ENCODE results near the gene SNU13.
"Not testable (repeated sequence)": the region's sequence is repeated elsewhere in the genome, so short reads cannot be mapped to it uniquely, and the experiment has no call there.

SNU13 gene

DNA sequence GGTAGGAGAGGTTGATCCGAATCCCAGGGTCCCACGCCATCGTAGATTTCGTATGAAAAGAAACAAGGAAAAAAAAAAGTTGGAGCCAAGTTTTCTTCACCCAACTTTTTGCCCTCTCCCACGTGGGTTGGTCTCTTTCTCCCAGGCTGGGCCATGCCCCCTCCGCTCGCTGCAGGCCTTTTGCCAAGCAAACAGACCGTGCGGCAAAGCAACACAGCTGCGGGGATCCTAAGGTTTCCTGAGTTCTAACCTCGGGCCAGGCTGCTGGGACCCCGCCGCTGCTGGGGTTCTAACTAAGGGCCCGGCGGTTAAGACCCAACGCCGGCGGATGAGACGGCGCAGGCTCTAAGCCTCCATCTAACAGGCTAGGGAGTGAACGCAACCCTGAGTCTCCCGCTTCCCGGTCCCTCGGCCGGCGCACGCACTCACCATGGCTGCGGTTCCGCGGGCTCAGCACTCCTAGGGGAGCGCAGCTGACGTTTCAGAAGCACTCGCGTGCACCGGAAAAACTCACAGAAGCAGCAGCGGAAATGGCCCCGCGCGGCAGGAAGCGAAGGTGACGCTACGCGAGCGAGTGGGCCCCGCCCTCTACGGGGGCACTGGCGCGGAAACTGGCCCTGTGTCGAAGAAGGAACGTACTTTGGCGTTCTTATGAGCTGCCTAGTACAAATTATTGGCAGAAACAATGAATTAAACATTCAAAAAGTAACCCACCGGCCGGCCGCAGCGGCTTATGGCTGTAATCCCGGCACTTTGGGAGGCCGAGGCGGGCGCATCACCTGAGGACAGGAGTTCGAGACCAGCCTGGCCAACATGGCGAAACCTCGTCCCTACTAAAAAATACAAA lies at the start of gene SNU13:
TSS of gene SNU13 (minus strand) at position 503 of the 847 bp plus-strand sequence. CDS start at position 432, 71 bp downstream.
- TF ChIP-seq, protein P1, sequence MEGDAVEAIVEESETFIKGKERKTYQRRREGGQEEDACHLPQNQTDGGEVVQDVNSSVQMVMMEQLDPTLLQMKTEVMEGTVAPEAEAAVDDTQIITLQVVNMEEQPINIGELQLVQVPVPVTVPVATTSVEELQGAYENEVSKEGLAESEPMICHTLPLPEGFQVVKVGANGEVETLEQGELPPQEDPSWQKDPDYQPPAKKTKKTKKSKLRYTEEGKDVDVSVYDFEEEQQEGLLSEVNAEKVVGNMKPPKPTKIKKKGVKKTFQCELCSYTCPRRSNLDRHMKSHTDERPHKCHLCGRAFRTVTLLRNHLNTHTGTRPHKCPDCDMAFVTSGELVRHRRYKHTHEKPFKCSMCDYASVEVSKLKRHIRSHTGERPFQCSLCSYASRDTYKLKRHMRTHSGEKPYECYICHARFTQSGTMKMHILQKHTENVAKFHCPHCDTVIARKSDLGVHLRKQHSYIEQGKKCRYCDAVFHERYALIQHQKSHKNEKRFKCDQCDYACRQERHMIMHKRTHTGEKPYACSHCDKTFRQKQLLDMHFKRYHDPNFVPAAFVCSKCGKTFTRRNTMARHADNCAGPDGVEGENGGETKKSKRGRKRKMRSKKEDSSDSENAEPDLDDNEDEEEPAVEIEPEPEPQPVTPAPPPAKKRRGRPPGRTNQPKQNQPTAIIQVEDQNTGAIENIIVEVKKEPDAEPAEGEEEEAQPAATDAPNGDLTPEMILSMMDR (IDR thresholded peaks at IDR 0.05; ENCODE audit: borderline replicate concordance, insufficient read depth, low read depth, low read length): no peak
- peak within 1 kb of the TSS; percentile 93 for H3K4me3 ChIP-seq (ENCODE audit: low read depth, low read length)

DNA sequence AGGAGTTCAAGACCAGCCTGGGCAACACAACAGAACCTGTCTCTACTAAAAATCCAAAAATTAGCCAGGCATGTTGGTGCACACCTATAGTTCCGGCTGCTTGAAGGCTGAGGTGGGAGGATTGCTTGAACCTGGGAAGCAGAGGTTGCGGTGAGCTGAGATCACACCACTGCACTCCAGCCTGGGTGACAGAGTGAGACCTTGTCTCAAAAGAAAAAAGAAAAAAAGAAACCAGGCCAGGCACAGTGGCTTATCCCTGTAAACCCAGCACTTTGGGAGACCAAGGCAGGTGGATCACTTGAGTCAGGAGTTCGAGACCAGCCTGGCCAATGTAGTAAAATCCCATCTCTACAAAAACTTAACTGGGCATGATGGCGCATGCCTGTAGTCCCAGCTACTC lies 44.6 kb upstream of the SNU13 start:
- H3K4me3 ChIP-seq (ENCODE audit: low read depth, low read length): not testable (repeated sequence)

DNA sequence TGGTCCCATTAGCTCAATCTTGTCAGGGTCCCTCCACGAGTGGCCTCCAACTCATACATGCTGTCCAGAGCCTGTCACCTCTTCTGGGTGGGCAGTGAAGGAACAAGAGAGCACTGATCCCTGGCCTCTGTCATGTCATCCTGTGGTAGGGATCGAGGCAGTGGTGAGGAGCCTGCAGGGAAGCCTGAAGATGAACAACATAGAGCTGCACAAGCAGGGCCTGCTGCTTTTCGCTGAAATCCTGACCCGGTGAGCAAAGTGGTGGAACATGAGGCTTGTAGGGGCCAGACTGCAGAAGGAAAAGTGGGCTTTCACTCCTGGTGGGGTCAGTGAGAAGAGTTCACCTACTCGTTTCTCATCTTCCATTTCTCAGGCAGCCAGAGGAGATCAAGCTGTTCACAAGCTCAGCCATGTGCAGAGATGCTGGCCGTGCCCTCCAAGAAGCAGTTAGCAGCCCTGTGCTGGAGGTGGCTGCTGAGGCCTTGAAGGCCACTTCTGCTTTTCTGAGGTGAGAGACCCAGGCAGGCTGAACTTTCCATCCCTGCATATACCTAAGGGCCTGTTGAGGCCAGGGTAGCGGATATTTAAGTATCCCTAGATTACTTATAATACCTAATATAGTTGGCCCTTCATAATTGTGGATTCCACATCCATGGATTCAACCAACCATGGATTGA lies 43.6 kb upstream of the SNU13 start:
- TF ChIP-seq, protein P1 (IDR thresholded peaks at IDR 0.05; ENCODE audit: borderline replicate concordance, insufficient read depth, low read depth, low read length): no peak
- H3K4me3 ChIP-seq (ENCODE audit: low read depth, low read length): no peak overlapping the region

DNA sequence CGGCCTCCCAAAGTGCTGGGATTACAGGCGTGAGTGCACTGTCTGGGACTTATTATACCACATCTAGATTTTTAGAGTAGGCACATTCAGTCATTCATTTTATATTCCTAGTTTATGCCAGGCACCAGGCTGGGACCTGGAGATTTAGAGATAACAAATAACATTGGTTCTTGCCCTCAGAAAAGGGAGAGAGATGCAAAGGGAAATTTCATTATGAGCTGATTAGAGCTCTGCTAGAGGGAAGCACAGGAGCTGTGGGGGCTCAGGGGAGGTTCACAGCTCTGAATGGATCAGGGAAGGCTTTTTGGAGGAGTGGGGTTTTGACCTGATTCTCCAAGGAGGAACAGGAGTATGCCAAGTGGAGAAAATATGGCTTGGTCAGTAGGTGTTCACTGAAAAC lies 42.9 kb upstream of the SNU13 start:
- TF ChIP-seq, protein P1 (IDR thresholded peaks at IDR 0.05; ENCODE audit: borderline replicate concordance, insufficient read depth, low read depth, low read length): no peak
- no peak overlapping the region for H3K4me3 ChIP-seq (ENCODE audit: low read depth, low read length)

DNA sequence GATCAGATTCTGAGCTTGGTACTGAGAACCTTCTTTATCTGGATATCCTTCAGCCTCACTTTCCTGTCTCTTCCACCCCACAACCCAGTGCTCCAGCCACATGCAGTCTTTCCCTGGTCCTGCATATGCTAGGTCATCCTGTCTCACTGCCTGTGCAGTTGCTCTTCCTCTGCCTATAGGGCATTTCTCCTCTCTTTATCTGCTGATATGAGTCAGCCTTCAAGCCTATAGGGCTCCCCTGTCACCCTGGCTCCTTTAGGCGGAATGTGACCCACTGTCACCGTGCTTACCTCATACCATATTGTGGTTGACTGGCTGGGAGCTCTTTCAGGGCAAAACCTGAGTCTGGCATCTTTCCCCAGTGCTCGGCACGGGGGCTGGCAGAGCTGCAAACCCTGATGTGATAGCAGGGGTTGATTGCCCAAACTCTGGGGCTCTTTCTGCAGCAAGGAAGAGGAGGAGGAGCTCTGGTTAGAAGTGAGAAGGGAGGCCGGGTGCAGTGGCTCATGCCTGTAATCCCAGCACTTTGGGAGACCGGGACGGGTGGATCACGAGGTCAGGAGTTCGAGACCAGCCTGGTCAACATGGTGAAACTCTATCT lies 36.9 kb upstream of the SNU13 start:
- TF ChIP-seq, protein P1 (IDR thresholded peaks at IDR 0.05; ENCODE audit: borderline replicate concordance, insufficient read depth, low read depth, low read length): no peak
- H3K4me3 ChIP-seq (ENCODE audit: low read depth, low read length): no peak overlapping the region

DNA sequence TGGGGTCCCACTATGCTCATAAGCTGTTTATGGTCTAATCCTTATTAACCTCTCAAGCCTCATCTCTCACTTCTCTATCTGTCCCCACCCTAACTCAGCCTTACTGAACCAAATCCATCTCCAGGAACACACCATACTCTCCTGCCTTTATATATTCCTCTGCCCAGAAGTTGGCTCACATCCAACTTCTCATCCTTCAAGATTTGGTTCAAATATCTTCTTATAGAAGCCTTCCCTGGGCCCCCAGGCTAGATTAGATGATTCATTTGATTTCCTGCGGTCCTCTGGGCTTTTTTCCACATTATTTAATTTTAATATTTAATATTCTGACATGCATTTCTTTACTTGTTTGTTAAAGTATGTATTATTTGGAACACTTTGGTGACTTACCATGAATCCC lies 33.8 kb upstream of the SNU13 start:
- no peak overlapping the region for H3K4me3 ChIP-seq (ENCODE audit: low read depth, low read length)
- TF ChIP-seq, protein P1 (IDR thresholded peaks at IDR 0.05; ENCODE audit: borderline replicate concordance, insufficient read depth, low read depth, low read length): no peak

DNA sequence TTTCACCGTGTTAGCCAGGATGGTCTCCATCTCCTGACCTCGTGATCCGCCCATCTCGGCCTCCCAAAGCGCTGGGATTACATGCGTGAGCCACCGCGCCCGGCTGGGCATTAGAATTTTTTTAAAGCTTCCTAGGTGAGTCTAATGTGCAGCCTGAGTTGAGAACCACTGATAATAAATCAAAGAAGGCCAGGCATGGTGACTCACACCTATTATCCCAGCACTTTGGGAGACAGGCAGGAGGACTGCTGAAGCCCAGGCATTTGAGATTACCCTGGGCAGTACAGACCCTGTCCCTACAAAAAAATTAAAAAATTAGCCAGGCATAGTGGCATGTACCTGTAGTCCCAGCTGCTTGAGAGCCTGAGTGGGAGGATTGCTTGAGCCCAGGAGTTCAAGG lies 24.3 kb upstream of the SNU13 start:
- no peak overlapping the region for H3K4me3 ChIP-seq (ENCODE audit: low read depth, low read length)
- TF ChIP-seq, protein P1 (IDR thresholded peaks at IDR 0.05; ENCODE audit: borderline replicate concordance, insufficient read depth, low read depth, low read length): no peak
